ENCODE results near the gene UNG. TPM values are rescaled to one million over a fixed set of nuclear protein-coding genes. Genes with fewer than 3 reads are reported as not detected.

The UNG gene
- total and polyA plus RNA-seq, 2 donors (not counting 1 experiment from before 2014, with no cell fraction given), result 6.1 to 14.7 TPM

DNA sequence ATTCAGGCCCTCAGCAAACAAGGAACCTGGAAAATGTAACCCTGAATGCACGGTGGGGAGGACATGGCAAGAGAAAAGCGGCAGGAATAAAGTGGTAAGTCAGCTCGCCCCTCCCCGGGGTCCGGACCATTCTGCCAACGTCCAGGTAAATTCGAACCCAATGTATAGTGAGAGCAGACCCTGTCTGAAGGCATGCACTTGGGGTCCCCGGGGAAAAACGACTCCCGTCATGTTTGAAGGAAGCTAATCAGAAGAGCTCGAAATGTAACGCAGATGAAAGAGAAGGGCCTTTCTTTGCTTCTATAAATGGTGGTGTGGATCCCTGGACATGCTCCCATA lies 19.2 kb downstream of the UNG start:
- ChIA-PET CTCF (interaction anchor here (0.9 to 1.4 kb wide), 2 partner anchors 205 to 404 kb away, joined by 3 to 4 read pairs; no protein-coding TSS in a partner anchor), POLR2A (no interaction called here)

DNA sequence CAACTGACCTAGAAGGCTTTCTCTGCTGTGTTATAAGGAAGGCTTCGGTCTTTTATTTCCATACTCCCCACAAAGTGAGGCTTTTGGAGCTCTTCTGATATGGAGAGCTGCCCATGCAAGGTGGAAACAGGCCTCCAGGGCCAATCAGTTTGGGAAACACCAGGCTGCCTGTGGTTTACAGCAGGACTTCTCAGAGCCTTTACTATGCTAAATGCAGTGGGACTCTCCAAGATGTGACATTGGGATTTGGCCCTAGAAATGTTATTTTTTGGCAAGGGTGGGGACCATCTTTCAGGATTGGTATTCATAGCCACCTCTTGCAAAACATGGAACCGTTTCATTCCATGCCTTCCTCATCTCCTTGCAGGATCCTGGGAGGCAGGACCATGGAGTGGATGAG lies 22.7 kb downstream of the UNG start:
- TF ChIP-seq, protein P1, sequence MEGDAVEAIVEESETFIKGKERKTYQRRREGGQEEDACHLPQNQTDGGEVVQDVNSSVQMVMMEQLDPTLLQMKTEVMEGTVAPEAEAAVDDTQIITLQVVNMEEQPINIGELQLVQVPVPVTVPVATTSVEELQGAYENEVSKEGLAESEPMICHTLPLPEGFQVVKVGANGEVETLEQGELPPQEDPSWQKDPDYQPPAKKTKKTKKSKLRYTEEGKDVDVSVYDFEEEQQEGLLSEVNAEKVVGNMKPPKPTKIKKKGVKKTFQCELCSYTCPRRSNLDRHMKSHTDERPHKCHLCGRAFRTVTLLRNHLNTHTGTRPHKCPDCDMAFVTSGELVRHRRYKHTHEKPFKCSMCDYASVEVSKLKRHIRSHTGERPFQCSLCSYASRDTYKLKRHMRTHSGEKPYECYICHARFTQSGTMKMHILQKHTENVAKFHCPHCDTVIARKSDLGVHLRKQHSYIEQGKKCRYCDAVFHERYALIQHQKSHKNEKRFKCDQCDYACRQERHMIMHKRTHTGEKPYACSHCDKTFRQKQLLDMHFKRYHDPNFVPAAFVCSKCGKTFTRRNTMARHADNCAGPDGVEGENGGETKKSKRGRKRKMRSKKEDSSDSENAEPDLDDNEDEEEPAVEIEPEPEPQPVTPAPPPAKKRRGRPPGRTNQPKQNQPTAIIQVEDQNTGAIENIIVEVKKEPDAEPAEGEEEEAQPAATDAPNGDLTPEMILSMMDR (IDR thresholded peaks at IDR 0.05), result no peak
- TF ChIP-seq EZH2 (IDR thresholded peaks at IDR 0.05; ENCODE audit: borderline replicate concordance, insufficient read depth, low read depth, low read length, poor library complexity, severe bottlenecking), result no peak
- no peaks in the 10 kb centered on the region for H3K27me3 ChIP-seq (replicated peaks in 1 of 4; ENCODE audit: control extremely low read depth in 1 of 4, control insufficient read depth in 3 of 4, insufficient read depth in 4 of 4, low read length in 3 of 4)
- H4K20me1 ChIP-seq (ENCODE audit: control insufficient read depth, insufficient read depth, low read length, poor library complexity, severe bottlenecking), result no peaks in the 10 kb centered on the region
- ChIA-PET POLR2A (no interaction called here), CTCF (interaction anchor here (1.7 kb wide), 1 partner anchor 8 kb away, joined by 7 read pairs; no protein-coding TSS in a partner anchor)
- H3K79me2 ChIP-seq (ENCODE audit: control insufficient read depth, insufficient read depth, low read length), result no peaks in the 10 kb centered on the region
- H3K27ac Mint-ChIP-seq, result no peak overlapping the region
- H3K9ac ChIP-seq (ENCODE audit: low read length), result no peak overlapping the region
- WGBS (ENCODE audit: insufficient coverage), result 83% methylated on average over 1 of the region's 2 CpGs
- no peaks in the 10 kb centered on the region for H3K9me3 Mint-ChIP-seq (ENCODE audit: insufficient read depth)
- DNase-seq (no peak), ATAC-seq (ENCODE audit: low read depth) (no peak)
- intact Hi-C loops (cut with micrococcal nuclease), result no loop called here
- H3K4me1 ChIP-seq (ENCODE audit: control insufficient read depth in 2 of 2, insufficient read depth in 2 of 2, low read length in 2 of 2), result no peaks in the 10 kb centered on the region
- no peaks in the 10 kb centered on the region for H3K36me3 ChIP-seq (replicated peaks in 1 of 2; ENCODE audit: control extremely low read depth in 1 of 2, control insufficient read depth in 1 of 2, extremely low read depth in 1 of 2, insufficient read depth in 2 of 2, low read length in 1 of 2)
- no peaks in the 10 kb centered on the region for H3K9me3 ChIP-seq (ENCODE audit: control extremely low read depth in 1 of 3, control insufficient read depth in 2 of 3, insufficient read depth in 1 of 3, low read length in 2 of 3)
- H3K4me1 Mint-ChIP-seq, result peaks cover 2% of the 10 kb centered on the region
- no peak overlapping the region for H3K27ac ChIP-seq (ENCODE audit: low read length in 2 of 2)
- H3K4me2 ChIP-seq (replicated peaks; ENCODE audit: low read depth, low read length, poor library complexity, severe bottlenecking), result no peak overlapping the region
- no peaks in the 10 kb centered on the region for H3K27me3 Mint-ChIP-seq
- H3K4me3 ChIP-seq (ENCODE audit: control extremely low read depth in 1 of 5, extremely low read depth in 1 of 5, insufficient read depth in 1 of 5, low read depth in 2 of 5, low read length in 4 of 5), result no peak overlapping the region
- no peak overlapping the region for H3K4me3 Mint-ChIP-seq
- H2AFZ ChIP-seq (ENCODE audit: insufficient read depth, low read depth, low read length, poor library complexity, severe bottlenecking), result no peak overlapping the region

More for the DNA sequence above, 19.2 kb downstream of the UNG start:
- no peak overlapping the region for H2AFZ ChIP-seq (ENCODE audit: insufficient read depth, low read depth, low read length, poor library complexity, severe bottlenecking)
- H3K79me2 ChIP-seq (ENCODE audit: control insufficient read depth, insufficient read depth, low read length), result no peaks in the 10 kb centered on the region
- H3K27ac Mint-ChIP-seq, result no peak overlapping the region
- H3K9me3 ChIP-seq (ENCODE audit: control extremely low read depth in 1 of 3, control insufficient read depth in 2 of 3, insufficient read depth in 1 of 3, low read length in 2 of 3), result no peaks in the 10 kb centered on the region
- WGBS (ENCODE audit: insufficient coverage), result 86% methylated on average over 7 of the region's 12 CpGs
- H3K4me1 Mint-ChIP-seq, result peaks cover 6% of the 10 kb centered on the region
- no peaks in the 10 kb centered on the region for H3K9me3 Mint-ChIP-seq (ENCODE audit: insufficient read depth)
- H4K20me1 ChIP-seq (ENCODE audit: control insufficient read depth, insufficient read depth, low read length, poor library complexity, severe bottlenecking), result no peaks in the 10 kb centered on the region
- TF ChIP-seq, protein P1 (IDR thresholded peaks at IDR 0.05), result no peak
- no peak for TF ChIP-seq EZH2 (IDR thresholded peaks at IDR 0.05; ENCODE audit: borderline replicate concordance, insufficient read depth, low read depth, low read length, poor library complexity, severe bottlenecking)
- H3K27me3 ChIP-seq (replicated peaks in 1 of 4; ENCODE audit: control extremely low read depth in 1 of 4, control insufficient read depth in 3 of 4, insufficient read depth in 4 of 4, low read length in 3 of 4), result no peaks in the 10 kb centered on the region
- no peaks in the 10 kb centered on the region for H3K36me3 ChIP-seq (replicated peaks in 1 of 2; ENCODE audit: control extremely low read depth in 1 of 2, control insufficient read depth in 1 of 2, extremely low read depth in 1 of 2, insufficient read depth in 2 of 2, low read length in 1 of 2)
- H3K4me1 ChIP-seq (ENCODE audit: control insufficient read depth in 2 of 2, insufficient read depth in 2 of 2, low read length in 2 of 2), result peaks cover 0 to 3% of the 10 kb centered on the region in 2 donors
- no peaks in the 10 kb centered on the region for H3K27me3 Mint-ChIP-seq
- H3K4me3 ChIP-seq (ENCODE audit: control extremely low read depth in 1 of 5, extremely low read depth in 1 of 5, insufficient read depth in 1 of 5, low read depth in 2 of 5, low read length in 4 of 5), result no peak overlapping the region
- H3K27ac ChIP-seq (ENCODE audit: low read length in 2 of 2), result no peak overlapping the region
- DNase-seq (no peak), ATAC-seq (ENCODE audit: low read depth) (no peak)
- H3K4me2 ChIP-seq (replicated peaks; ENCODE audit: low read depth, low read length, poor library complexity, severe bottlenecking), result no peak overlapping the region
- no peak overlapping the region for H3K9ac ChIP-seq (ENCODE audit: low read length)
- intact Hi-C loops (cut with micrococcal nuclease), result no loop called here
- H3K4me3 Mint-ChIP-seq, result no peak overlapping the region
